Activated CD8-positive, alpha-beta T cell treated with anti-CD3 and anti-CD28 coated beads for 36 hours (primary cell): ENCODE measurements around the gene SLC38A6. TPM values are rescaled to one million over a fixed set of nuclear protein-coding genes. Genes with fewer than 3 reads are reported as not detected.

ENCODE experiments used
- ATAC-seq: fragments of 200-7000 bp; cut with Tn5 transposase; one replicate; pipeline ENCODE4 v1.10.0; 2021; ENCODE audit warnings: mild to moderate bottlenecking, moderate library complexity
- CTCF ChIA-PET: fragments of 350-600 bp; sonication (Branson Sonifier 250); formaldehyde crosslinking; loops from one replicate; lab custom pipeline; 2021; ENCODE audit warnings: antibody characterized with exemption; lab: Charles Lee
- POLR2A ChIA-PET: fragments of 350-600 bp; sonication (Branson Sonifier 250); formaldehyde crosslinking; loops from one replicate; lab custom pipeline; 2021; ENCODE audit warnings: antibody characterized with exemption; lab: Charles Lee
- DNase-seq: peaks from one replicate; pipeline ENCODE4 v3.0.0-alpha.2; 2020
- H3K27ac Mint-ChIP-seq: one replicate; pipeline ENCODE4 v1.8.0; 2021; ENCODE audit warnings: mild to moderate bottlenecking, mixed read lengths
- H3K27me3 Mint-ChIP-seq: one replicate; pipeline ENCODE4 v1.8.0; 2021; ENCODE audit warnings: mixed read lengths
- H3K36me3 Mint-ChIP-seq: one replicate; pipeline ENCODE4 v1.8.0; 2021; ENCODE audit warnings: low read depth, mixed read lengths
- H3K4me1 Mint-ChIP-seq: one replicate; pipeline ENCODE4 v1.8.0; 2021; ENCODE audit warnings: low read depth, mixed read lengths
- H3K4me3 Mint-ChIP-seq: one replicate; pipeline ENCODE4 v1.8.0; 2021; ENCODE audit warnings: mild to moderate bottlenecking, moderate library complexity, mixed read lengths
- H3K9me3 Mint-ChIP-seq: one replicate; pipeline ENCODE4 v1.8.0; 2021; ENCODE audit warnings: mixed read lengths
- intact Hi-C: fragments of 100-400 bp; cut with micrococcal nuclease; formaldehyde crosslinking; loops from one replicate; pipeline ENCODE4 v1.10.0; 2022
- total RNA-seq, 2 experiments: library from RNA; stranded (reverse); gene quantifications; one replicate each; pipeline ENCODE4 v1.2.3, GENCODE V29; 2021
- TF ChIP-seq, protein P1 (sequence below): fragments of 200-600 bp; IDR thresholded peaks from one replicate; pipeline ENCODE4 v1.8.0; 2022; ENCODE audit warnings: antibody characterized with exemption, mild to moderate bottlenecking

Gene SLC38A6
- 1 to 10 TPM; 2.9 to 3.9 TPM for total RNA-seq

DNA sequence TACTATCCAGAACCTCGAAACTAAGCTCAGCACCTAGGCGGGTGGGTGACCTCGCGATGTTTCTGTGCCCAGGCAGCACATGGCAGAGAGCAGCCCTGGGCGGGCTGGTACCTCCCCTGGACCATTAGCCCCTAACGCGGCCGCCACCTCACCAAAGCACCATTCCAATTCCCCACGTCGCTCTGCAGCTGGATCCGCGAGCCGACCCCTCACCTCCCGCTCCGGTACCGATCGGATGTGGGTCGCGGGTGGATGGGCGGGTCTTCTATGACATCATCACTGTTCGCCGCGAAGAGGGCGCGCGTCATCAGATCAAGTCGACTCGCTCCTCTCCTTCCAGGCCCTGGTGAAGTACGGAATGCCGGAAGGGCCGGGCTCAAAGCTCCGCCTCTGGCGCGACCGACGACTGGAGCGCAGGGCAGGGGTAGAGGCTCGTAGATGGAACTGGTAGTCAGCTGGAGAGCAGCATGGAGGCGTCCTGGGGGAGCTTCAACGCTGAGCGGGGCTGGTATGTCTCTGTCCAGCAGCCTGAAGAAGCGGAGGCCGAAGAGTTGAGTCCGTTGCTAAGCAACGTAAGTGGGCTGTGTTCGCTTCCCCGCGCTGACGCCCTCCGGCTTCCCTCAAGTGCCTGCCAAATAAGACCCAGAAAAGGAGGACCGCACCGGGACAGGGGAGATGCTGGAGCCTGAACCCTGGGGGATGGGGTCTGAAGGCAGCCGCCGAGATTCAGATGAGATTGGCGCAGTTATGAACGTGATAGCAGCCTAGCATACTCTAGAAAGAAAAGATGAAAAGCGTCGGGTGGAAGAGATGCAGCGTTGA is at the start of gene SLC38A6, which contains the start of gene TRMT5:
Gene SLC38A6, plus strand, starts transcription at position 435 of the 822 bp plus-strand sequence. Its CDS starts 33 bp downstream, at position 468.
Gene TRMT5, minus strand, starts transcription at position 269 of the 822 bp plus-strand sequence. Its CDS starts 106 bp downstream, at position 163.
- TF ChIP-seq, protein P1, sequence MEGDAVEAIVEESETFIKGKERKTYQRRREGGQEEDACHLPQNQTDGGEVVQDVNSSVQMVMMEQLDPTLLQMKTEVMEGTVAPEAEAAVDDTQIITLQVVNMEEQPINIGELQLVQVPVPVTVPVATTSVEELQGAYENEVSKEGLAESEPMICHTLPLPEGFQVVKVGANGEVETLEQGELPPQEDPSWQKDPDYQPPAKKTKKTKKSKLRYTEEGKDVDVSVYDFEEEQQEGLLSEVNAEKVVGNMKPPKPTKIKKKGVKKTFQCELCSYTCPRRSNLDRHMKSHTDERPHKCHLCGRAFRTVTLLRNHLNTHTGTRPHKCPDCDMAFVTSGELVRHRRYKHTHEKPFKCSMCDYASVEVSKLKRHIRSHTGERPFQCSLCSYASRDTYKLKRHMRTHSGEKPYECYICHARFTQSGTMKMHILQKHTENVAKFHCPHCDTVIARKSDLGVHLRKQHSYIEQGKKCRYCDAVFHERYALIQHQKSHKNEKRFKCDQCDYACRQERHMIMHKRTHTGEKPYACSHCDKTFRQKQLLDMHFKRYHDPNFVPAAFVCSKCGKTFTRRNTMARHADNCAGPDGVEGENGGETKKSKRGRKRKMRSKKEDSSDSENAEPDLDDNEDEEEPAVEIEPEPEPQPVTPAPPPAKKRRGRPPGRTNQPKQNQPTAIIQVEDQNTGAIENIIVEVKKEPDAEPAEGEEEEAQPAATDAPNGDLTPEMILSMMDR = no peak
- ATAC-seq (peak; percentile 88), DNase-seq (peak; percentile 94)
- H3K9me3 Mint-ChIP-seq = no peaks in the 10 kb centered on the region
- no peak within 1 kb of the TSS for H3K4me3 Mint-ChIP-seq
- ChIA-PET POLR2A (interaction anchor here (1.0 to 1.7 kb wide), 6 partner anchors 15 to 733 kb away, joined by 3 to 7 read pairs (median 3); partner anchors contain the start of gene PPM1A), CTCF (interaction anchor here (0.8 to 1.4 kb wide), 6 partner anchors 10 to 356 kb away, joined by 3 to 4 read pairs (median 3); no protein-coding TSS in a partner anchor)
- H3K36me3 Mint-ChIP-seq = peaks cover 26% of the 10 kb centered on the region
- H3K27ac Mint-ChIP-seq = no peak within 1 kb of the TSS
- intact Hi-C loops = no loop called here
- peaks cover 34% of the 10 kb centered on the region for H3K4me1 Mint-ChIP-seq
- no peaks in the 10 kb centered on the region for H3K27me3 Mint-ChIP-seq

- Mint-ChIP-seq H3K9me3 (no peaks in the 10 kb centered on the region), H3K27ac (no peak overlapping the region), H3K36me3 (peaks cover 4% of the 10 kb centered on the region), H3K4me3 (no peak overlapping the region), H3K4me1 (no peaks in the 10 kb centered on the region), H3K27me3 (no peaks in the 10 kb centered on the region)
- no peak for ATAC-seq
- ChIA-PET POLR2A (no interaction called here), CTCF (no interaction called here)
- no peak for DNase-seq
- TF ChIP-seq, protein P1 = no peak
- intact Hi-C loops = no loop called here
Measured at GRCh38 chr14:60933920-60934655, 47.0 kb upstream of the SLC38A6 start.

DNA sequence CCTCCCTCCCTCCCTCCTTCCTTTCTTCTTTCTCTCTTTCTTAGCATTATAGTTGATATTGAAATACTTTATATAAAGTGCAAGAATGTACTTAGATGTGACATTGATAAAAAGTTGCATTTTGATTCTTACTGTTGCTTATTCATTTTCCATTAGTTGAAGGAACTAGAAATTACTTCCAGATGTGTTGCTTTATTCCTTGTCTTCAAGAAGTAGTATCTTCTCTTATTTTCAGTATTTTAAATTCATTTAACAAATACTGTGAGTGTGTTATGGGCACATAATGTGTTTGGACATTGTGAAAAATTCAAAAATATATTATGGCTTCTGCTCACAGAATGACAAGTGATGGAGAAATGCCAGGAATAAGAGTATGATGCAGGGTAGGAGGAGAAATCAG is 45.7 kb upstream of the SLC38A6 start:
- ChIA-PET POLR2A (no interaction called here), CTCF (no interaction called here)
- intact Hi-C loops = no loop called here
- Mint-ChIP-seq H3K36me3 (peaks cover 4% of the 10 kb centered on the region), H3K4me1 (no peaks in the 10 kb centered on the region), H3K27ac (no peak overlapping the region), H3K27me3 (no peaks in the 10 kb centered on the region), H3K4me3 (no peak overlapping the region), H3K9me3 (no peaks in the 10 kb centered on the region)
- TF ChIP-seq, protein P1 = no peak
- ATAC-seq (no peak), DNase-seq (no peak)

GRCh38 chr14:60943637-60944032 is 37.4 kb upstream of the SLC38A6 start:
- Mint-ChIP-seq H3K27me3 (no peaks in the 10 kb centered on the region), H3K27ac (no peak overlapping the region), H3K4me3 (no peak overlapping the region), H3K4me1 (peaks cover 10% of the 10 kb centered on the region), H3K9me3 (no peaks in the 10 kb centered on the region), H3K36me3 (peaks cover 11% of the 10 kb centered on the region)
- POLR2A ChIA-PET = no interaction called here
- CTCF ChIA-PET = no interaction called here
- DNase-seq (no peak), ATAC-seq (no peak)
- intact Hi-C loops = no loop called here
- TF ChIP-seq, protein P1 = no peak
